Hypothalamus (tissue), 51 donors: ENCODE data around the gene HSPA9.
A peak's percentile ranks its signal among the peaks of the same experiment; 100 is the strongest.

Experiments
- DNase-seq, 51 donors: peaks; one replicate each; lab custom pipeline; 2025; lab: John Stamatoyannopoulos, UW

HSPA9 gene

GRCh38 chr5:138596105-138596881 is 21.1 kb upstream of the HSPA9 start:
- DNase-seq, result no peak

- DNase-seq, result peak in 12 of 51 donors; percentile 2 to 28 (median 16)
These were observed 20.1 kb upstream of the HSPA9 start for GRCh38 chr5:138595180-138595795.

- DNase-seq, result no peak
These were observed 19.3 kb upstream of the HSPA9 start for GRCh38 chr5:138594305-138595058.

- DNase-seq, result no peak
These were observed 13.0 kb upstream of the HSPA9 start for GRCh38 chr5:138588013-138588788.

- DNase-seq, result no peak
These were observed 10.0 kb upstream of the HSPA9 start for GRCh38 chr5:138585157-138585556.

- no peak for DNase-seq
These were observed 8.9 kb upstream of the HSPA9 start for GRCh38 chr5:138583984-138584637.

GRCh38 chr5:138582959-138583358 is 7.8 kb upstream of the HSPA9 start:
- DNase-seq, result no peak

- DNase-seq, result no peak
These were observed 5.6 kb upstream of the HSPA9 start for GRCh38 chr5:138580777-138581176.

- no peak for DNase-seq
These were observed 4.8 kb upstream of the HSPA9 start for GRCh38 chr5:138580001-138580400.

- DNase-seq, result no peak
These were observed 4.3 kb upstream of the HSPA9 start for GRCh38 chr5:138579517-138579863.

GRCh38 chr5:138577452-138577851 is 2.3 kb upstream of the HSPA9 start:
- no peak for DNase-seq

GRCh38 chr5:138574744-138575193 is 432 bp downstream of the HSPA9 start:
- peak in 1 of 51 donors; percentile 48 for DNase-seq

GRCh38 chr5:138573949-138574670 is 1.1 kb downstream of the HSPA9 start:
- DNase-seq, result no peak

- DNase-seq, result no peak
These were observed 2.0 kb downstream of the HSPA9 start for GRCh38 chr5:138573223-138573622.

- no peak for DNase-seq
These were observed 4.3 kb downstream of the HSPA9 start for GRCh38 chr5:138570871-138571270.

GRCh38 chr5:138569782-138570181 is 5.4 kb downstream of the HSPA9 start:
- no peak for DNase-seq

GRCh38 chr5:138568061-138568824 is 7.0 kb downstream of the HSPA9 start:
- no peak for DNase-seq

GRCh38 chr5:138566792-138567191 is 8.4 kb downstream of the HSPA9 start:
- no peak for DNase-seq
